Measurements from ENCODE around the gene LMF1.

Gene LMF1

GRCh38 chr16:896261-897199 is 74.3 kb downstream of the LMF1 start:
- Histone ChIP-seq H3K4me1 (ENCODE audit: low read depth, poor library complexity, severe bottlenecking) (no peaks in the 10 kb centered on the region), H3K9ac (no peak overlapping the region), H4K20me1 (ENCODE audit: insufficient read depth) (no peaks in the 10 kb centered on the region), H3K4me2 (no peak overlapping the region), H3K27ac (no peak overlapping the region), H2AFZ (ENCODE audit: low read depth) (no peak overlapping the region), H3K4me3 (IDR thresholded peaks at IDR 0.05; ENCODE audit: insufficient read depth, low read depth, low read length) (no peak overlapping the region), H3K79me2 (ENCODE audit: insufficient read depth, low read depth) (no peaks in the 10 kb centered on the region), H3K36me3 (ENCODE audit: insufficient read depth) (no peaks in the 10 kb centered on the region), H3K27me3 (ENCODE audit: insufficient read depth, low read depth) (peaks cover 59% of the 10 kb centered on the region)
- no peak for TF ChIP-seq CTCF (conservative IDR thresholded peaks at IDR 0.05; ENCODE audit: low read depth, low read length)

- Histone ChIP-seq H3K9ac (no peak overlapping the region), H3K27me3 (ENCODE audit: insufficient read depth, low read depth) (peaks cover 61% of the 10 kb centered on the region), H4K20me1 (ENCODE audit: insufficient read depth) (no peaks in the 10 kb centered on the region), H3K79me2 (ENCODE audit: insufficient read depth, low read depth) (no peaks in the 10 kb centered on the region), H3K36me3 (ENCODE audit: insufficient read depth) (no peaks in the 10 kb centered on the region), H3K4me2 (no peak overlapping the region), H2AFZ (ENCODE audit: low read depth) (no peak overlapping the region), H3K4me1 (ENCODE audit: low read depth, poor library complexity, severe bottlenecking) (no peaks in the 10 kb centered on the region), H3K4me3 (IDR thresholded peaks at IDR 0.05; ENCODE audit: insufficient read depth, low read depth, low read length) (no peak overlapping the region), H3K27ac (no peak overlapping the region)
- no peak for TF ChIP-seq CTCF (conservative IDR thresholded peaks at IDR 0.05; ENCODE audit: low read depth, low read length)
Observed at GRCh38 chr16:895371-895770, 75.4 kb downstream of the LMF1 start.

- Histone ChIP-seq H3K4me3 (IDR thresholded peaks at IDR 0.05; ENCODE audit: insufficient read depth, low read depth, low read length) (no peak overlapping the region), H4K20me1 (ENCODE audit: insufficient read depth) (no peaks in the 10 kb centered on the region), H3K36me3 (ENCODE audit: insufficient read depth) (no peaks in the 10 kb centered on the region), H3K79me2 (ENCODE audit: insufficient read depth, low read depth) (no peaks in the 10 kb centered on the region), H3K27ac (no peak overlapping the region), H3K27me3 (ENCODE audit: insufficient read depth, low read depth) (peaks cover 60% of the 10 kb centered on the region), H2AFZ (ENCODE audit: low read depth) (no peak overlapping the region), H3K9ac (no peak overlapping the region), H3K4me2 (no peak overlapping the region), H3K4me1 (ENCODE audit: low read depth, poor library complexity, severe bottlenecking) (no peaks in the 10 kb centered on the region)
- TF ChIP-seq CTCF (conservative IDR thresholded peaks at IDR 0.05; ENCODE audit: low read depth, low read length), result no peak
Observed at GRCh38 chr16:894841-895240, 75.9 kb downstream of the LMF1 start.

- H4K20me1 ChIP-seq (ENCODE audit: insufficient read depth), result no peaks in the 10 kb centered on the region
- no peak for TF ChIP-seq CTCF (conservative IDR thresholded peaks at IDR 0.05; ENCODE audit: low read depth, low read length)
- no peak overlapping the region for H2AFZ ChIP-seq (ENCODE audit: low read depth)
Observed at GRCh38 chr16:894136-894535, 76.6 kb downstream of the LMF1 start.

More at GRCh38 chr16:894136-894535, 76.6 kb downstream of the LMF1 start:
- Histone ChIP-seq H3K4me2 (no peak overlapping the region), H3K9ac (no peak overlapping the region), H3K4me3 (IDR thresholded peaks at IDR 0.05; ENCODE audit: insufficient read depth, low read depth, low read length) (no peak overlapping the region), H3K79me2 (ENCODE audit: insufficient read depth, low read depth) (no peaks in the 10 kb centered on the region), H3K27ac (no peak overlapping the region), H3K36me3 (ENCODE audit: insufficient read depth) (no peaks in the 10 kb centered on the region), H3K27me3 (ENCODE audit: insufficient read depth, low read depth) (peaks cover 60% of the 10 kb centered on the region), H3K4me1 (ENCODE audit: low read depth, poor library complexity, severe bottlenecking) (no peaks in the 10 kb centered on the region)
